Stimulated activated CD8-positive, alpha-beta memory T cell treated with anti-CD3 and anti-CD28 coated beads, Interleukin-4, amount 100 ng/mL, for 4 hours (primary cell): ENCODE data around the gene RAB34.

Experiments used
- DNase-seq, 2 donors: peaks; one replicate each; pipeline ENCODE4 v3.0.0-alpha.2; 2020; ENCODE audit warnings: low read depth in 2 of 2, low spot score in 1 of 2

Gene RAB34

GRCh38 chr17:28712705-28713415, 4.8 kb downstream of the RAB34 start:
- no peak for DNase-seq

- no peak for DNase-seq
These were observed 5.5 kb downstream of the RAB34 start for GRCh38 chr17:28712032-28712704.

GRCh38 chr17:28711723-28712031, 6.0 kb downstream of the RAB34 start, which contains the start of gene PROCA1:
PROCA1 (minus strand) TSS chr17:28711888; CDS start chr17:28711660, 228 bp downstream.
- no peak for DNase-seq

- peak; percentile 76 to 78 for DNase-seq
These were observed 6.6 kb downstream of the RAB34 start for GRCh38 chr17:28710861-28711722.

- no peak for DNase-seq
These were observed 10.3 kb downstream of the RAB34 start for GRCh38 chr17:28707339-28707720.

- DNase-seq: no peak
These were observed 11.0 kb downstream of the RAB34 start for GRCh38 chr17:28706471-28707338.

GRCh38 chr17:28705728-28706334, 11.8 kb downstream of the RAB34 start:
- no peak for DNase-seq

GRCh38 chr17:28705074-28705659, 12.5 kb downstream of the RAB34 start:
- no peak for DNase-seq

GRCh38 chr17:28704219-28704858, 13.3 kb downstream of the RAB34 start:
- no peak for DNase-seq

GRCh38 chr17:28703552-28704218, 14.0 kb downstream of the RAB34 start:
- no peak for DNase-seq

- no peak for DNase-seq
These were observed 14.9 kb downstream of the RAB34 start for GRCh38 chr17:28702752-28703150.

- no peak for DNase-seq
These were observed 15.5 kb downstream of the RAB34 start for GRCh38 chr17:28702026-28702751.

GRCh38 chr17:28700830-28701492, 16.7 kb downstream of the RAB34 start:
- DNase-seq: no peak

GRCh38 chr17:28700278-28700677, 17.4 kb downstream of the RAB34 start:
- DNase-seq: no peak

- no peak for DNase-seq
These were observed 19.3 kb downstream of the RAB34 start for GRCh38 chr17:28698253-28698941.

- DNase-seq: no peak
These were observed 23.8 kb downstream of the RAB34 start for GRCh38 chr17:28693869-28694268.

GRCh38 chr17:28689011-28689410, 28.7 kb downstream of the RAB34 start:
- no peak for DNase-seq
